IPS DF 6.9 (cell line): ENCODE results near the gene METTL15.
"Not testable (repeated sequence)": the region's sequence is repeated elsewhere in the genome, so short reads cannot be mapped to it uniquely, and the experiment has no call there.

ENCODE experiments used
- DNase-seq: peaks from one replicate; pipeline ENCODE4 v3.0.0-alpha.2; 2013; ENCODE audit warnings: low read depth, low spot score
- H3K27ac ChIP-seq: one replicate; pipeline ENCODE4 v1.5.1; 2013; ENCODE audit warnings: low read length, control low read depth
- H3K27me3 ChIP-seq: 2 replicates; pipeline ENCODE4 v1.6.1; 2013; ENCODE audit warnings: mild to moderate bottlenecking, low read length; ENCODE audit not compliant: control insufficient read depth, insufficient read depth
- H3K36me3 ChIP-seq: 2 replicates; pipeline ENCODE4 v1.6.1; 2013; ENCODE audit warnings: low read length; ENCODE audit not compliant: control insufficient read depth, insufficient read depth
- H3K4me1 ChIP-seq: 2 replicates; pipeline ENCODE4 v1.6.1; 2013; ENCODE audit warnings: low read length; ENCODE audit not compliant: control insufficient read depth, insufficient read depth
- H3K4me3 ChIP-seq: 2 replicates; pipeline ENCODE4 v1.5.1; 2013; ENCODE audit warnings: mild to moderate bottlenecking, low read length
- H3K9me3 ChIP-seq: 2 replicates; pipeline ENCODE4 v1.6.1; 2013; ENCODE audit warnings: low read length, inconsistent platforms; ENCODE audit not compliant: control insufficient read depth, insufficient read depth
- WGBS: extraction: QIAGEN DNeasy Blood & Tissue Kit; methylation state at CpG from one replicate; pipeline ENCODE4 v1.1.7; 2013; ENCODE audit warnings: mixed read lengths, missing lambda C conversion rate; ENCODE audit not compliant: insufficient read length, insufficient coverage; 5-methylcytosine and 5-hydroxymethylcytosine counted together

Gene METTL15

GRCh38 chr11:28366549-28367346 is 258.6 kb downstream of the METTL15 start:
- Histone ChIP-seq H3K27me3 (no peaks in the 10 kb centered on the region), H3K27ac (no peak overlapping the region), H3K4me1 (no peaks in the 10 kb centered on the region), H3K4me3 (no peak overlapping the region), H3K9me3 (no peaks in the 10 kb centered on the region), H3K36me3 (no peaks in the 10 kb centered on the region)
- WGBS, result no CpG with 5 or more reads among the region's 2 CpGs
- no peak for DNase-seq

- not testable (repeated sequence) for H3K27ac ChIP-seq, DNase-seq, H3K36me3 ChIP-seq, H3K9me3 ChIP-seq, H3K27me3 ChIP-seq, H3K4me3 ChIP-seq, H3K4me1 ChIP-seq
- no CpG with 5 or more reads among the region's 14 CpGs for WGBS
These were observed 269.9 kb downstream of the METTL15 start for GRCh38 chr11:28378095-28378494.
